ENCODE data around the gene CEP112. TPM values are rescaled to one million over a fixed set of nuclear protein-coding genes. Genes with fewer than 3 reads are reported as not detected.

CEP112 gene
- total and polyA plus RNA-seq, 2 experiments from 2014 or later = 4.0 to 4.3 TPM

DNA sequence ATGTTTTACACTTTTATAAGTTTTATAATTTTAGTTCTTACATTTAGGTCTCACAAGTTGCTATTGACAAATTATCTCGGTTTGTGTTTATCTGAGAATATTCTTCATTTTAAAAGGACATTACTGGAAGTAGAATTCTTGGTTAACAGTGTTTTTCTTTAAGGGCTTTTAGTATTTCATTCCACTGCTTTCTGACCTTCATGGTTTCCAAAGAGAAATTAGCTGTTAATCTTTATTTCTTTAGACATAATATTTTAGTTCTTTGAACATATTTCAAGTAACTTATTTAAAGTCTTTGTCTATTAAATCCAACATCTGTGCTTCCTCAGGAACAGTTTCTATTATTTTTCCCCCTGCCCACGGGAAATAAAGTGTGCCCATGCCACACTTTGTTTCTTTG is 390.4 kb downstream of the CEP112 start:
- Histone ChIP-seq H3K79me2 (replicated peaks; ENCODE audit: insufficient read depth) (no peaks in the 10 kb centered on the region), H3K27ac (ENCODE audit: low read depth) (no peak overlapping the region), H3K4me3 (no peak overlapping the region), H2AFZ (no peak overlapping the region), H3F3A (replicated peaks; ENCODE audit: low read depth) (no peaks in the 10 kb centered on the region), H3K4me2 (no peak overlapping the region), H3K27me3 (ENCODE audit: insufficient read depth) (no peaks in the 10 kb centered on the region), H4K20me1 (replicated peaks; ENCODE audit: insufficient read depth) (no peaks in the 10 kb centered on the region), H3K36me3 (ENCODE audit: insufficient read depth) (no peaks in the 10 kb centered on the region), H3K4me1 (ENCODE audit: insufficient read depth) (no peaks in the 10 kb centered on the region), H3K9me2 (ENCODE audit: insufficient read depth) (0 out of 2 replicates have a peak, but pooled peaks cover 8% of the 10 kb centered on the region)
- no peaks in the 10 kb centered on the region for H3K4me1 Mint-ChIP-seq
- no peak for ATAC-seq
- no peak for DNase-seq (ENCODE audit: low spot score)
- TF ChIP-seq, protein P1, sequence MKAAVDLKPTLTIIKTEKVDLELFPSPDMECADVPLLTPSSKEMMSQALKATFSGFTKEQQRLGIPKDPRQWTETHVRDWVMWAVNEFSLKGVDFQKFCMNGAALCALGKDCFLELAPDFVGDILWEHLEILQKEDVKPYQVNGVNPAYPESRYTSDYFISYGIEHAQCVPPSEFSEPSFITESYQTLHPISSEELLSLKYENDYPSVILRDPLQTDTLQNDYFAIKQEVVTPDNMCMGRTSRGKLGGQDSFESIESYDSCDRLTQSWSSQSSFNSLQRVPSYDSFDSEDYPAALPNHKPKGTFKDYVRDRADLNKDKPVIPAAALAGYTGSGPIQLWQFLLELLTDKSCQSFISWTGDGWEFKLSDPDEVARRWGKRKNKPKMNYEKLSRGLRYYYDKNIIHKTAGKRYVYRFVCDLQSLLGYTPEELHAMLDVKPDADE (IDR thresholded peaks at IDR 0.05) = no peak
- TF ChIP-seq REST (IDR thresholded peaks at IDR 0.05; ENCODE audit: unreplicated experiment) (no peak), EZH2phosphoT487 (IDR thresholded peaks at IDR 0.05; ENCODE audit: unreplicated experiment) (no peak), POLR2AphosphoS5 (IDR thresholded peaks at IDR 0.05; ENCODE audit: low read depth) (no peak), ZNF462 (CRISPR knock-in tag; IDR thresholded peaks at IDR 0.05) (no peak), ZNF331 (CRISPR knock-in tag; IDR thresholded peaks at IDR 0.05; ENCODE audit: low read depth) (no peak), ZNF114 (CRISPR knock-in tag; IDR thresholded peaks at IDR 0.05) (no peak), EZH2 (IDR thresholded peaks at IDR 0.05; ENCODE audit: low read depth, unreplicated experiment) (no peak), CTCF (conservative IDR thresholded peaks at IDR 0.05; ENCODE audit: low read depth in 2 of 2) (no peak), NANOG (IDR thresholded peaks at IDR 0.05; ENCODE audit: borderline replicate concordance) (no peak), JUNB (IDR thresholded peaks at IDR 0.05; ENCODE audit: unreplicated experiment) (no peak), CREB1 (CRISPR knock-in tag; IDR thresholded peaks at IDR 0.05; ENCODE audit: low read depth) (no peak), STAT1 (IDR thresholded peaks at IDR 0.05; ENCODE audit: unreplicated experiment) (no peak)
- H3K27ac Mint-ChIP-seq = no peak overlapping the region
- H3K27me3 Mint-ChIP-seq (ENCODE audit: insufficient read depth, low read depth, poor library complexity) = no peaks in the 10 kb centered on the region
- H3K36me3 Mint-ChIP-seq (ENCODE audit: low read depth) = peaks cover 17% of the 10 kb centered on the region
- no peak overlapping the region for H3K4me3 Mint-ChIP-seq
- peaks cover 33% of the 10 kb centered on the region for H3K9me3 Mint-ChIP-seq
